Medulla oblongata (tissue), 1 donor: ENCODE results near the gene LIMS3.
"Not testable (repeated sequence)": the region's sequence is repeated elsewhere in the genome, so short reads cannot be mapped to it uniquely, and the experiment has no call there.

Source experiments
- DNase-seq: peaks from one replicate; pipeline ENCODE4 v3.0.0-alpha.2; 2015; ENCODE audit errors: extremely low spot score

The LIMS3 gene

GRCh38 chr2:109898462-109899336 is at the start of gene LIMS3:
Gene LIMS3, plus strand, starts transcription at chr2:109898688. Its CDS starts 41 bp downstream, at chr2:109898729.
- DNase-seq = not testable (repeated sequence)

GRCh38 chr2:109871129-109871751 is 27.2 kb upstream of the LIMS3 start:
- DNase-seq = not testable (repeated sequence)

GRCh38 chr2:109876625-109877024 is 21.9 kb upstream of the LIMS3 start:
- not testable (repeated sequence) for DNase-seq

GRCh38 chr2:109882112-109882511 is 16.4 kb upstream of the LIMS3 start:
- not testable (repeated sequence) for DNase-seq

- not testable (repeated sequence) for DNase-seq
These were observed 10.1 kb upstream of the LIMS3 start for GRCh38 chr2:109888414-109888813.

- DNase-seq = not testable (repeated sequence)
These were observed 8.6 kb upstream of the LIMS3 start for GRCh38 chr2:109889909-109890308.

GRCh38 chr2:109891024-109891423 is 7.5 kb upstream of the LIMS3 start:
- not testable (repeated sequence) for DNase-seq

- not testable (repeated sequence) for DNase-seq
These were observed 4.8 kb upstream of the LIMS3 start for GRCh38 chr2:109893736-109894135.

- not testable (repeated sequence) for DNase-seq
These were observed 4.3 kb upstream of the LIMS3 start for GRCh38 chr2:109894141-109894540.

GRCh38 chr2:109895090-109895869 is 3.2 kb upstream of the LIMS3 start:
- DNase-seq = not testable (repeated sequence)

- not testable (repeated sequence) for DNase-seq
These were observed 2.3 kb upstream of the LIMS3 start for GRCh38 chr2:109896212-109896611.

GRCh38 chr2:109897769-109898461 is 573 bp upstream of the LIMS3 start:
- not testable (repeated sequence) for DNase-seq

GRCh38 chr2:109905796-109906195 is 7.3 kb downstream of the LIMS3 start:
- DNase-seq = not testable (repeated sequence)

GRCh38 chr2:109908626-109909025 is 10.1 kb downstream of the LIMS3 start:
- DNase-seq = not testable (repeated sequence)

GRCh38 chr2:109910789-109911188 is 12.3 kb downstream of the LIMS3 start:
- DNase-seq = not testable (repeated sequence)

GRCh38 chr2:109913911-109914310 is 15.4 kb downstream of the LIMS3 start:
- not testable (repeated sequence) for DNase-seq

GRCh38 chr2:109914552-109914951 is 16.1 kb downstream of the LIMS3 start:
- DNase-seq = not testable (repeated sequence)

- DNase-seq = not testable (repeated sequence)
These were observed 17.3 kb downstream of the LIMS3 start for GRCh38 chr2:109915830-109916229.

- DNase-seq = not testable (repeated sequence)
These were observed 21.7 kb downstream of the LIMS3 start for GRCh38 chr2:109920162-109920561.

- not testable (repeated sequence) for DNase-seq
These were observed 23.3 kb downstream of the LIMS3 start for GRCh38 chr2:109921543-109922384.
